HEK293 (cell line): ENCODE results near the gene CCDC186.
A peak's percentile ranks its signal among the peaks of the same experiment; 100 is the strongest.

Source experiments
- CTCF ChIA-PET: fragments of 350-600 bp; formaldehyde crosslinking; extraction: SDS; loops from one replicate; lab custom pipeline; 2021; ENCODE audit warnings: antibody characterized with exemption; lab: Yijun Ruan, JAX
- POLR2A ChIA-PET: fragments of 300-600 bp; formaldehyde crosslinking; extraction: SDS; loops from one replicate; lab custom pipeline; 2020; ENCODE audit warnings: antibody characterized with exemption, inconsistent platforms; lab: Yijun Ruan, JAX
- H3K27ac ChIP-seq: fragments of 200-500 bp; sonication (Bioruptor generic); 2 replicates; pipeline ENCODE4 v1.5.1; 2014; ENCODE audit warnings: low read depth, low read length, control low read depth, inconsistent platforms; ENCODE audit errors: extremely low read depth
- H3K36me3 ChIP-seq, 2 experiments: fragments of 200-500 bp in 1 of 2; sonication (Bioruptor generic) in 1 of 2; 1 replicate in 1 of 2; 2 replicates in 1 of 2; pipeline ENCODE4 v1.5.1; 2014 to 2017; ENCODE audit warnings: inconsistent platforms in 2 of 2, low read length in 2 of 2; ENCODE audit not compliant: control insufficient read depth in 2 of 2, insufficient read depth in 1 of 2
- H3K4me1 ChIP-seq: fragments of 200-500 bp; sonication (Bioruptor generic); 2 replicates; pipeline ENCODE4 v1.5.1; 2014; ENCODE audit warnings: mild to moderate bottlenecking, low read length, inconsistent platforms; ENCODE audit not compliant: control insufficient read depth, insufficient read depth
- H3K4me3 ChIP-seq: 2 replicates; pipeline ENCODE4 v1.5.1; 2011; ENCODE audit warnings: low read depth, mild to moderate bottlenecking, control low read depth, low read length, moderate library complexity
- H3K9me3 ChIP-seq: fragments of 200-500 bp; sonication (Bioruptor generic); 2 replicates; pipeline ENCODE4 v1.5.1; 2014; ENCODE audit warnings: low read depth, low read length, inconsistent platforms; ENCODE audit not compliant: control insufficient read depth, insufficient read depth
- GLIS2 ChIP-seq: fragments of 450-650 bp; formaldehyde crosslinking; IDR thresholded peaks from 2 replicates; pipeline ENCODE4 v1.5.1; 2016; ENCODE audit warnings: missing biosample characterization, missing genetic modification characterization
- KLF7 ChIP-seq: fragments of 450-650 bp; formaldehyde crosslinking; IDR thresholded peaks from 2 replicates; pipeline ENCODE4 v1.5.1; 2016; ENCODE audit warnings: missing biosample characterization, missing genetic modification characterization, borderline replicate concordance
- REPIN1 ChIP-seq: fragments of 450-650 bp; formaldehyde crosslinking; IDR thresholded peaks from 2 replicates; pipeline ENCODE4 v1.5.1; 2017; ENCODE audit warnings: missing biosample characterization, missing genetic modification characterization, low read depth
- SP7 ChIP-seq: fragments of 450-650 bp; formaldehyde crosslinking; IDR thresholded peaks from 2 replicates; pipeline ENCODE4 v1.5.1; 2016; ENCODE audit warnings: missing biosample characterization, missing genetic modification characterization
- TRIM28 ChIP-seq: IDR thresholded peaks from 2 replicates; pipeline ENCODE4 v1.6.1; 2011; ENCODE audit warnings: low read length, control low read depth, borderline replicate concordance
- ZBTB21 ChIP-seq: fragments of 450-650 bp; formaldehyde crosslinking; IDR thresholded peaks from 2 replicates; pipeline ENCODE4 v1.5.1; 2017; ENCODE audit warnings: missing biosample characterization, missing genetic modification characterization
- ZFHX2 ChIP-seq: fragments of 450-650 bp; formaldehyde crosslinking; conservative IDR thresholded peaks from 2 replicates; pipeline ENCODE4 v1.5.1; 2016; ENCODE audit warnings: missing biosample characterization, missing genetic modification characterization
- ZNF23 ChIP-seq: fragments of 450-650 bp; formaldehyde crosslinking; IDR thresholded peaks from 2 replicates; pipeline ENCODE4 v1.5.1; 2016; ENCODE audit warnings: missing biosample characterization, missing genetic modification characterization, borderline replicate concordance
- ZNF335 ChIP-seq: fragments of 450-650 bp; formaldehyde crosslinking; conservative IDR thresholded peaks from 2 replicates; pipeline ENCODE4 v1.5.1; 2016; ENCODE audit warnings: missing biosample characterization, missing genetic modification characterization
- ZNF366 ChIP-seq: fragments of 450-650 bp; formaldehyde crosslinking; conservative IDR thresholded peaks from 2 replicates; pipeline ENCODE4 v1.5.1; 2016; ENCODE audit warnings: missing biosample characterization, missing genetic modification characterization
- ZNF600 ChIP-seq: fragments of 450-650 bp; formaldehyde crosslinking; IDR thresholded peaks from 2 replicates; pipeline ENCODE4 v1.5.1; 2016; ENCODE audit warnings: missing biosample characterization, missing genetic modification characterization
- ZNF654 ChIP-seq: fragments of 450-650 bp; formaldehyde crosslinking; IDR thresholded peaks from 2 replicates; pipeline ENCODE4 v1.5.1; 2016; ENCODE audit warnings: low read depth, missing biosample characterization, missing genetic modification characterization
- ZNF658 ChIP-seq: fragments of 450-650 bp; formaldehyde crosslinking; IDR thresholded peaks from 2 replicates; pipeline ENCODE4; 2016; ENCODE audit warnings: missing biosample characterization, missing genetic modification characterization
- ZNF776 ChIP-seq: fragments of 450-650 bp; formaldehyde crosslinking; IDR thresholded peaks from 2 replicates; pipeline ENCODE4 v1.5.0; 2017; ENCODE audit warnings: missing biosample characterization, missing genetic modification characterization, borderline replicate concordance
- TF ChIP-seq, protein P1 (sequence below): fragments of 450-650 bp; formaldehyde crosslinking; IDR thresholded peaks from 2 replicates; pipeline ENCODE4 v1.5.1; 2016; ENCODE audit warnings: missing biosample characterization, missing genetic modification characterization
- TF ChIP-seq, protein P2 (sequence below): fragments of 450-650 bp; formaldehyde crosslinking; IDR thresholded peaks from 2 replicates; pipeline ENCODE4 v1.5.1; 2016; ENCODE audit warnings: missing biosample characterization, missing genetic modification characterization
- TF ChIP-seq, protein P3 (sequence below): fragments of 450-650 bp; formaldehyde crosslinking; IDR thresholded peaks from 2 replicates; pipeline ENCODE4 v1.5.1; 2016; ENCODE audit warnings: missing biosample characterization, missing genetic modification characterization
- TF ChIP-seq, protein P4 (sequence below): fragments of 450-650 bp; formaldehyde crosslinking; IDR thresholded peaks from 2 replicates; pipeline ENCODE4 v1.5.1; 2016; ENCODE audit warnings: missing biosample characterization, missing genetic modification characterization
- TF ChIP-seq, protein P5 (sequence below): fragments of 450-650 bp; formaldehyde crosslinking; IDR thresholded peaks from 2 replicates; pipeline ENCODE4 v1.5.1; 2016; ENCODE audit warnings: missing biosample characterization, missing genetic modification characterization
- TF ChIP-seq, protein P6 (sequence below): IDR thresholded peaks from 2 replicates; pipeline ENCODE4 v1.6.1; 2011; ENCODE audit warnings: mild to moderate bottlenecking, low read depth, low read length, borderline replicate concordance
- TF ChIP-seq, protein P7 (sequence below): fragments of 450-650 bp; formaldehyde crosslinking; IDR thresholded peaks from 2 replicates; pipeline ENCODE4 v1.5.1; 2016; ENCODE audit warnings: missing biosample characterization, missing genetic modification characterization

Gene CCDC186

DNA sequence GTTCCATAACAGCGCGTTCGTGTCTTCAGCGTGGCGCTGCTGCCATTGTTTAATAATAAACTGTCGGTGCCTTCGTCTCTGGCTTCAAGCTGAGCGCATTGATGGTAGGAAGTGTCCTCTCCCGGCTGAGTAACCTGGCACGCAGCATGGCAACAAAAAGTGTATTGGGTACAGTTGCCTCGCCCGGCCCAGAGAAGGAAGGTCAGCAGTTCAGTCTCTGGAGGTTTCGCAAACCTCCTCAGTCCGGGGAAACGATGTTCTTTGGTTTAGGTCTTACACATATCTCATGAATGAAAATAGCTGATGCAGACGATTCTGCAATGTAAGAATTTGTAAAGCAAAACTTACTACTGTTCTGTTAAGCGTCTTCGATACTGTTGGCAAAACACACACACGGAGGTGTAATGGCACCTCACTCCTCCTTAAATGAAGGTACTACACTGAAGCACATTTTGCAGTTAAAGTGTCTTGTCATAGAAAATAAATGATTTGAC is 739 bp upstream of the CCDC186 start:
- Histone ChIP-seq H3K4me3 (peak overlapping the region; percentile 96), H3K36me3 (no peaks in the 10 kb centered on the region; a peak in 1 of 3 replicates)
- CTCF ChIA-PET = interaction anchor here (0.6 kb wide), 1 partner anchor 229 kb away, joined by 4 read pairs; no protein-coding TSS in a partner anchor
- TF ChIP-seq, protein P1, sequence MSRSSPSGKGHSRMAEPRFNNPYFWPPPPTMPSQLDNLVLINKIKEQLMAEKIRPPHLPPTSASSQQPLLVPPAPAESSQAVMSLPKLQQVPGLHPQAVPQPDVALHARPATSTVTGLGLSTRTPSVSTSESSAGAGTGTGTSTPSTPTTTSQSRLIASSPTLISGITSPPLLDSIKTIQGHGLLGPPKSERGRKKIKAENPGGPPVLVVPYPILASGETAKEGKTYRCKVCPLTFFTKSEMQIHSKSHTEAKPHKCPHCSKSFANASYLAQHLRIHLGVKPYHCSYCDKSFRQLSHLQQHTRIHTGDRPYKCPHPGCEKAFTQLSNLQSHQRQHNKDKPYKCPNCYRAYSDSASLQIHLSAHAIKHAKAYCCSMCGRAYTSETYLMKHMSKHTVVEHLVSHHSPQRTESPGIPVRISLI = no peak
- no peak for TF ChIP-seq ZNF658 (tag by site-specific recombination)
- TF ChIP-seq ZNF366 (tag by site-specific recombination) = no peak
- no peak for TF ChIP-seq REPIN1
- no peak for TF ChIP-seq TRIM28
- no peak for TF ChIP-seq ZNF654 (tag by site-specific recombination)
- TF ChIP-seq ZNF776 = no peak
- TF ChIP-seq, protein P2, sequence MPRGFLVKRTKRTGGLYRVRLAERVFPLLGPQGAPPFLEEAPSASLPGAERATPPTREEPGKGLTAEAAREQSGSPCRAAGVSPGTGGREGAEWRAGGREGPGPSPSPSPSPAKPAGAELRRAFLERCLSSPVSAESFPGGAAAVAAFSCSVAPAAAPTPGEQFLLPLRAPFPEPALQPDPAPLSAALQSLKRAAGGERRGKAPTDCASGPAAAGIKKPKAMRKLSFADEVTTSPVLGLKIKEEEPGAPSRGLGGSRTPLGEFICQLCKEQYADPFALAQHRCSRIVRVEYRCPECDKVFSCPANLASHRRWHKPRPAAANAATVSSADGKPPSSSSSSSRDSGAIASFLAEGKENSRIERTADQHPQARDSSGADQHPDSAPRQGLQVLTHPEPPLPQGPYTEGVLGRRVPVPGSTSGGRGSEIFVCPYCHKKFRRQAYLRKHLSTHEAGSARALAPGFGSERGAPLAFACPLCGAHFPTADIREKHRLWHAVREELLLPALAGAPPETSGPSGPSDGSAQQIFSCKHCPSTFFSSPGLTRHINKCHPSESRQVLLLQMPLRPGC (tag by site-specific recombination) = no peak
- TF ChIP-seq, protein P3, sequence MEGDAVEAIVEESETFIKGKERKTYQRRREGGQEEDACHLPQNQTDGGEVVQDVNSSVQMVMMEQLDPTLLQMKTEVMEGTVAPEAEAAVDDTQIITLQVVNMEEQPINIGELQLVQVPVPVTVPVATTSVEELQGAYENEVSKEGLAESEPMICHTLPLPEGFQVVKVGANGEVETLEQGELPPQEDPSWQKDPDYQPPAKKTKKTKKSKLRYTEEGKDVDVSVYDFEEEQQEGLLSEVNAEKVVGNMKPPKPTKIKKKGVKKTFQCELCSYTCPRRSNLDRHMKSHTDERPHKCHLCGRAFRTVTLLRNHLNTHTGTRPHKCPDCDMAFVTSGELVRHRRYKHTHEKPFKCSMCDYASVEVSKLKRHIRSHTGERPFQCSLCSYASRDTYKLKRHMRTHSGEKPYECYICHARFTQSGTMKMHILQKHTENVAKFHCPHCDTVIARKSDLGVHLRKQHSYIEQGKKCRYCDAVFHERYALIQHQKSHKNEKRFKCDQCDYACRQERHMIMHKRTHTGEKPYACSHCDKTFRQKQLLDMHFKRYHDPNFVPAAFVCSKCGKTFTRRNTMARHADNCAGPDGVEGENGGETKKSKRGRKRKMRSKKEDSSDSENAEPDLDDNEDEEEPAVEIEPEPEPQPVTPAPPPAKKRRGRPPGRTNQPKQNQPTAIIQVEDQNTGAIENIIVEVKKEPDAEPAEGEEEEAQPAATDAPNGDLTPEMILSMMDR (tag by site-specific recombination) = 0 out of 2 replicates have a peak, but pooled peaks have one; percentile 27
- no peak for TF ChIP-seq ZNF23 (tag by site-specific recombination)
- TF ChIP-seq, protein P4, sequence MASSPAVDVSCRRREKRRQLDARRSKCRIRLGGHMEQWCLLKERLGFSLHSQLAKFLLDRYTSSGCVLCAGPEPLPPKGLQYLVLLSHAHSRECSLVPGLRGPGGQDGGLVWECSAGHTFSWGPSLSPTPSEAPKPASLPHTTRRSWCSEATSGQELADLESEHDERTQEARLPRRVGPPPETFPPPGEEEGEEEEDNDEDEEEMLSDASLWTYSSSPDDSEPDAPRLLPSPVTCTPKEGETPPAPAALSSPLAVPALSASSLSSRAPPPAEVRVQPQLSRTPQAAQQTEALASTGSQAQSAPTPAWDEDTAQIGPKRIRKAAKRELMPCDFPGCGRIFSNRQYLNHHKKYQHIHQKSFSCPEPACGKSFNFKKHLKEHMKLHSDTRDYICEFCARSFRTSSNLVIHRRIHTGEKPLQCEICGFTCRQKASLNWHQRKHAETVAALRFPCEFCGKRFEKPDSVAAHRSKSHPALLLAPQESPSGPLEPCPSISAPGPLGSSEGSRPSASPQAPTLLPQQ (tag by site-specific recombination) = no peak
- TF ChIP-seq ZNF335 (tag by site-specific recombination) = peak; percentile 82
- 0 out of 2 replicates have a peak, but pooled peaks have one; percentile 5 for TF ChIP-seq SP7
- TF ChIP-seq KLF7 (tag by site-specific recombination) = no peak
- TF ChIP-seq, protein P5, sequence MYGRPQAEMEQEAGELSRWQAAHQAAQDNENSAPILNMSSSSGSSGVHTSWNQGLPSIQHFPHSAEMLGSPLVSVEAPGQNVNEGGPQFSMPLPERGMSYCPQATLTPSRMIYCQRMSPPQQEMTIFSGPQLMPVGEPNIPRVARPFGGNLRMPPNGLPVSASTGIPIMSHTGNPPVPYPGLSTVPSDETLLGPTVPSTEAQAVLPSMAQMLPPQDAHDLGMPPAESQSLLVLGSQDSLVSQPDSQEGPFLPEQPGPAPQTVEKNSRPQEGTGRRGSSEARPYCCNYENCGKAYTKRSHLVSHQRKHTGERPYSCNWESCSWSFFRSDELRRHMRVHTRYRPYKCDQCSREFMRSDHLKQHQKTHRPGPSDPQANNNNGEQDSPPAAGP = no peak
- TF ChIP-seq, protein P6, sequence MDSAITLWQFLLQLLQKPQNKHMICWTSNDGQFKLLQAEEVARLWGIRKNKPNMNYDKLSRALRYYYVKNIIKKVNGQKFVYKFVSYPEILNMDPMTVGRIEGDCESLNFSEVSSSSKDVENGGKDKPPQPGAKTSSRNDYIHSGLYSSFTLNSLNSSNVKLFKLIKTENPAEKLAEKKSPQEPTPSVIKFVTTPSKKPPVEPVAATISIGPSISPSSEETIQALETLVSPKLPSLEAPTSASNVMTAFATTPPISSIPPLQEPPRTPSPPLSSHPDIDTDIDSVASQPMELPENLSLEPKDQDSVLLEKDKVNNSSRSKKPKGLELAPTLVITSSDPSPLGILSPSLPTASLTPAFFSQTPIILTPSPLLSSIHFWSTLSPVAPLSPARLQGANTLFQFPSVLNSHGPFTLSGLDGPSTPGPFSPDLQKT = no peak
- TF ChIP-seq ZFHX2 (tag by site-specific recombination) = no peak
- TF ChIP-seq ZBTB21 (tag by site-specific recombination) = no peak
- TF ChIP-seq GLIS2 = no peak
- TF ChIP-seq, protein P7, sequence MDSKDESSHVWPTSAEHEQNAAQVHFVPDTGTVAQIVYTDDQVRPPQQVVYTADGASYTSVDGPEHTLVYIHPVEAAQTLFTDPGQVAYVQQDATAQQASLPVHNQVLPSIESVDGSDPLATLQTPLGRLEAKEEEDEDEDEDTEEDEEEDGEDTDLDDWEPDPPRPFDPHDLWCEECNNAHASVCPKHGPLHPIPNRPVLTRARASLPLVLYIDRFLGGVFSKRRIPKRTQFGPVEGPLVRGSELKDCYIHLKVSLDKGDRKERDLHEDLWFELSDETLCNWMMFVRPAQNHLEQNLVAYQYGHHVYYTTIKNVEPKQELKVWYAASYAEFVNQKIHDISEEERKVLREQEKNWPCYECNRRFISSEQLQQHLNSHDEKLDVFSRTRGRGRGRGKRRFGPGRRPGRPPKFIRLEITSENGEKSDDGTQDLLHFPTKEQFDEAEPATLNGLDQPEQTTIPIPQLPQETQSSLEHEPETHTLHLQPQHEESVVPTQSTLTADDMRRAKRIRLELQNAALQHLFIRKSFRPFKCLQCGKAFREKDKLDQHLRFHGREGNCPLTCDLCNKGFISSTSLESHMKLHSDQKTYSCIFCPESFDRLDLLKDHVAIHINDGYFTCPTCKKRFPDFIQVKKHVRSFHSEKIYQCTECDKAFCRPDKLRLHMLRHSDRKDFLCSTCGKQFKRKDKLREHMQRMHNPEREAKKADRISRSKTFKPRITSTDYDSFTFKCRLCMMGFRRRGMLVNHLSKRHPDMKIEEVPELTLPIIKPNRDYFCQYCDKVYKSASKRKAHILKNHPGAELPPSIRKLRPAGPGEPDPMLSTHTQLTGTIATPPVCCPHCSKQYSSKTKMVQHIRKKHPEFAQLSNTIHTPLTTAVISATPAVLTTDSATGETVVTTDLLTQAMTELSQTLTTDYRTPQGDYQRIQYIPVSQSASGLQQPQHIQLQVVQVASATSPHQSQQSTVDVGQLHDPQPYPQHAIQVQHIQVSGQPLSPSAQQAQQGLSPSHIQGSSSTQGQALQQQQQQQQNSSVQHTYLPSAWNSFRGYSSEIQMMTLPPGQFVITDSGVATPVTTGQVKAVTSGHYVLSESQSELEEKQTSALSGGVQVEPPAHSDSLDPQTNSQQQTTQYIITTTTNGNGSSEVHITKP (tag by site-specific recombination) = peak; percentile 90
- TF ChIP-seq ZNF600 = peak; percentile 89
- TF ChIP-seq, all 188 proteins: peak for 5
- POLR2A ChIA-PET = interaction anchor here (0.7 to 1.6 kb wide), 5 partner anchors 14 to 131 kb away, joined by 3 to 9 read pairs (median 4); partner anchors contain the start of gene ADRB1
- H3K27ac ChIP-seq = no peak overlapping the region; the same call in 1 of the 2 replicates
- peaks cover 9% of the 10 kb centered on the region for H3K4me1 ChIP-seq
- no peaks in the 10 kb centered on the region for H3K9me3 ChIP-seq
